HT1080 (cell line): Measurements from ENCODE around the gene DCUN1D1. TPM values are rescaled to one million over a fixed set of nuclear protein-coding genes. Genes with fewer than 3 reads are reported as not detected.

Experiments used
- DNase-seq: peaks from one replicate; pipeline ENCODE4 v3.0.0-alpha.2; 2015; ENCODE audit warnings: low read depth
- total RNA-seq: library from RNA; depleted of rRNA; stranded (reverse); fragments of >200 nt; shearing (Covaris generic); gene quantifications from 2 replicates; pipeline ENCODE4 v1.2.3, GENCODE V29; 2014; rRNA removed

Gene DCUN1D1
- total RNA-seq, 1 experiment from 2014 or later, result 51.8 TPM

GRCh38 chr3:182895513-182896112 is 84.7 kb downstream of the DCUN1D1 start:
- no peak for DNase-seq

GRCh38 chr3:182892226-182892625 is 88.1 kb downstream of the DCUN1D1 start:
- DNase-seq, result no peak

DNA sequence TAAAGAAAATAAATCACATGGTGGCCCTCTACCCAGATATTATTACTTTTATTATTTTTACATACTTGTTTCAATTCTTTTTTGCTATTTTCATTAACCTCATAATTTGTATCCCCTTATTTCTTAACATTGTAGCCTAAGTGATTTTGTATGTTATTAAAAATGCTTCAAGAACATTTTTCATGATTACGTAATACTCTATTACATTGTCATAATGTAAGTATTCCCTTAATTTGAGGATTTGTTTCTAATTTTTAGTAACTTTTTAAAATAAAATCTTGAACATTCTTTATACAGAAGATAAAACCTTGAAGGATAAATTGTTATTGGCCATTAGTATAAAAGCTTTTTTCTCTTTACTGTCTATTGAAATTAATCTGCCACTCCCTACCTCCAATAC is 89.0 kb downstream of the DCUN1D1 start:
- DNase-seq, result no peak

- no peak for DNase-seq
Measured at GRCh38 chr3:182889948-182890629, 90.2 kb downstream of the DCUN1D1 start.

Other genes starting within 250 kb of the DCUN1D1 start
- gene ATP11B, start 187.0 kb downstream of the DCUN1D1 start, total RNA-seq, result 30.3 and 41.8 TPM in 2 replicates
- gene MCCC1, start 119.0 kb upstream of the DCUN1D1 start, total RNA-seq, result 20.3 and 21.7 TPM in 2 replicates
- 0.13 and 0.77 TPM in 2 replicates for gene LAMP3, start 182.2 kb upstream of the DCUN1D1 start, total RNA-seq